Stimulated activated CD4-positive, alpha-beta T cell treated with anti-CD3 and anti-CD28 coated beads, Interleukin-1b, Interleukin-23, amount 100 ng/mL, for 24 hours (primary cell): Measurements from ENCODE around the gene UBAC1.
"Not testable (repeated sequence)": the region's sequence is repeated elsewhere in the genome, so short reads cannot be mapped to it uniquely, and the experiment has no call there.

ENCODE experiments used
- DNase-seq, 4 experiments: peaks; one replicate each; pipeline ENCODE4 v3.0.0-alpha.2; 2020; ENCODE audit warnings: low read depth in 4 of 4, low spot score in 1 of 4

UBAC1 gene

GRCh38 chr9:135978642-135979546, 17.7 kb upstream of the UBAC1 start:
- no peak for DNase-seq

DNA sequence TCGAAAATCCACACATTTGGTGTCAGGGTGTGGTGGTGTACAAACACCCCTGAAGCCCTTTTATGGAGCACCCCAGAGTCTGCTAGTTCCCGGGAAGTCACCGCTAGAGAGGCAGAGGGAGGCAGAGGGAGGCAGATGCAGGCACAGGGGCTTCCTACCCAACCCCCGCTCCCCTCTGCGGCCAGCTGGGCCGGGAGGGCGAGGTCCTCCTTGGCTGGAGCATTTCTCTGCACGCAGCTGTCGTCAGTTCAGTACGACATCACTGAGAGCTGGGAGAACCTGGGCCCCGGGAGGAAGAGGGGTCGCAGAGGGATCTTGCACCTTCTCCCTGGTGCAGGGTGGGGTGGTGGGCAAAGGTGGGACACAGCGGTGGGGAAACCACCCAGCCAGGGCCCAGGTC, 15.8 kb upstream of the UBAC1 start:
- no peak for DNase-seq

GRCh38 chr9:135976531-135976930, 15.4 kb upstream of the UBAC1 start:
- DNase-seq = no peak

- DNase-seq = no peak
These were observed 14.7 kb upstream of the UBAC1 start for GRCh38 chr9:135975834-135976233.

DNA sequence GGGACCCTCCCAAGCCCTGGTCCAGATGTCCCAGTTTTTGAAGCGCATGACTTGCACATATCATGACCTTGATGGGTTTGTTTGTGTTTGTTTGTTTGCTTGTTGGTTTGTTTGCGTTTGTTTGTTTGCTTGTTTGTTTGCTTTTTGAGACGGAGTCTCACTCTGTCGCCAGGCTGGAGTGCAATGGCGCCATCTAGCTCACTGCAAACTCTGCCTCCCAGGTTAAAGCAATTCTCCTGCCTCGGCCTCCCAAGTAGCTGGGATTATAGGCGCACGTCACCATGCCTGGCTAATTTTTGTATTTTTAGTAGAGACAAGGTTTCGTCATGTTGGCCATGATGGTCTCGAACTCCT, 13.0 kb upstream of the UBAC1 start:
- DNase-seq = no peak

DNA sequence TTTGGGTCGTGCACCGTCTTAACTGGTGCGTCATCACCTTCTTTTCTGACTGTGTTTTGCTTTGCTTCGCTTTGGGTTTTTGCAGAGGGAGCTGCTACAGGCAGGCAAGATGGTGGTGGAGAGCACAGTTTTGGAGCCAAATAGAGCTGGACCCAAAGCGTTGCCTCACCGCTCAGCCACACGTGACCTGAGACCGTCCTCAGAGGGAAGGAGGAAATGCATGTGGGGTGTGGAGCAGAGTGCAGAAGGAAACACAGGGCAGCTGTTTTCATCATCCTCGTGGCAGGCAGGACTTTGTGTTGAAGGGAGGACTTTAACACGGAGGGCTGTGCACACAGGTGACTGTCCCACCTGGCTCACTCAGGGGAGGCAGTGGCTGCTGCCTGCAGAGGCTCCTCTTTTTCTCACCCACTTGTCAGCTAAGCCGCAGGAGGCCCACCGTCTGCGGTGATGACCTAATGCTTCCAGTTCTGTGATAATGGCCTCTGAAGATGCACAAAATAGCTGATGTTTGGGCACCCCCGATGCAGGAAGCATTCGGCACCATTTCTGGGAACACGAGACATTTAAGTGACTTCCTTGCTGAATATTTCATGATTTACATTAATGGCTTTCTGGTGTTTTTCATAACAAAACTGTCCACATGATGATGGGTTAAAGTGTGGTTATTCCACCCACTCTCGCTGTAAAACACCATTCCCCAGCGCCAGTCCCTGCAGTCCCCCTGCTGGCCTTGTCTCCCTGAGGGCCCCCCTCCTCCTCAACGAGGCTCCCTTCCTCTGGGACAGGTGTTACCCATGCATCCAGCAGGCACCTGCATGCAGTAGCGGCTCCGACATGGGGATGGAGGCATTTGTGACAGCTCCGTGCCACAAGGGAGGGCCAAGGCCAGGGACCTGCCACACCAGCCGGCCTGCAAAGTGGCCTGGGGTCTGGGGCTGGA, 12.4 kb upstream of the UBAC1 start:
- no peak for DNase-seq

DNA sequence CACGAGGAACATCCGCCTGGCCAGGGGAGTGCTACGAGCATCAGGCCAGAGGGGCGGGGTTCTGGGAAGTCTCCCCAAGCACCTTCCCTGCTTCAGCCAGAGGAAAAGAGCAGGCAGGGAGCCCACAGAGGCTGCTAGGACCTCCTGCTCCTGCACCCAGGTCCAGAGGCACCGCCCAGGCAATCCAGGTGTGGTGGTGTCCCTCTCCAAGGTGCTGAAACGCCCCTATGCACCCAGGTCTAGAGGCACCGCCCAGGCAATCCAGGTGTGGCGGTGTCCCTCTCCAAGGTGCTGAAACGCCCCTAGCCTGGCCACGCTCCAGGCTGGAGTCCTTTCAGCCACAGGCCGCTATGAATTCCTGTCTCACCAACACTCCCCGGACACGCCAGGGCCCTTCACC, 10.7 kb upstream of the UBAC1 start:
- DNase-seq = no peak

GRCh38 chr9:135971111-135971766, 10.1 kb upstream of the UBAC1 start:
- no peak for DNase-seq

DNA sequence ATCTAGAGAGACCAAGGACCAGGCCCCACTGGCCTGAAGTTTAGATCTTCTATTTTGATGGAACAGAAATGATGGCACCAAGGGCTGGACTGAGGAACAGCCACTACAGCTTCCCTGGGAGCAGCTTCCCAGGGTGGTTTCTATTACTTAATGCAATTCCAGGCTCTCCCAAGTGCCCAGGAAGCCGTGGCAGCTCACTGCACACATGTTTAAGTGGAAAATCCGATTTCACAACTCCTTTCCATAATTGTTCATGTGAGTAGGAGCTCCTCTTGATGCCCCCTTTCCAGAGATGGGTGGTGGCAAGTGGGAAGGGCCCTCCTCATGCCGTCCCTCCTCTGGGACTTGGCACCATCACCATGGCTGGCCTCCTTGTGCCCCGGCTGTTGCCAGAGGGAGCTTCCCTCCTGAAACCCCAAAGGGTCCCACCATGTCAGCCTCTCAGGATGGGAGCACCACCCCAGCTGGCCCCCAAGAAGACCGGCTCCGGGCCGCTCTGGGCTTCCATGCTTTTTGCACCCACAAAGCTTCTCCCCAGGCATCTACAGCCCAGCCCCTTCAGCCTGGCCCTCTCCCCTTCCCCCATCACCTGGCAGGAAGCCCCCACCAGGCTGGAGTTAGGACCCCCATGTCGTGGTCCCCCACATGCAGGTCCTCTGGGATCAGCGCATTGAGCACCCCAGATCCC, 9.1 kb upstream of the UBAC1 start:
- DNase-seq = no peak

DNA sequence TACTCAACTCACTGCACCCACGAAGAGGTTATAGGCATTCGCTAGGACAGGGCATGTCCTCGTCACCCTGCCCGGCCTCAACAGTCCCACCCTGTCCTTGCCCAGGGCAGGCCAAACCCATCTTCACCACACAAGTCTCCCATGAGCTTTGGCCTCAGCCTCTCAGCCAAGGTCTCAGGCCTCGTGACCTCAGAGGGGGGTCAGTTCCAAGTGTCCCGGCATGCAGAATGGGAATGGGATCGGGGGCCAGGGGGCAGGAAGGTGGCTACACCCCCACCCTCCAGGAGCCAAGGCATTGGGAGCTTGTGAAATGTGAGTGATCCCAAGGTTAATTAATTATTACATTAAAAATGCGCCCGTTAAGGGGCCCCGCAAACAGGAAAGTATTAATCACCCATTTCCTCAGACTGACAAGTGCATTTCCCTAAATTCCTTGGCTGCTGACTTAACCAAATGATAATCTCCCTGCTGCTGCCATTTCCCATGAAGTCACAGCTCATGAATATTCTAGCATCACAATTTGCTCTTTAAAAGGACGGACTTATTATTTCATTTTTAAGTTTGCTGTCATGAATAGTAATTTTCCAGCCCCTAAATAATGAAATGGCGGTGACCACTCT, 8.0 kb upstream of the UBAC1 start:
- DNase-seq = no peak

DNA sequence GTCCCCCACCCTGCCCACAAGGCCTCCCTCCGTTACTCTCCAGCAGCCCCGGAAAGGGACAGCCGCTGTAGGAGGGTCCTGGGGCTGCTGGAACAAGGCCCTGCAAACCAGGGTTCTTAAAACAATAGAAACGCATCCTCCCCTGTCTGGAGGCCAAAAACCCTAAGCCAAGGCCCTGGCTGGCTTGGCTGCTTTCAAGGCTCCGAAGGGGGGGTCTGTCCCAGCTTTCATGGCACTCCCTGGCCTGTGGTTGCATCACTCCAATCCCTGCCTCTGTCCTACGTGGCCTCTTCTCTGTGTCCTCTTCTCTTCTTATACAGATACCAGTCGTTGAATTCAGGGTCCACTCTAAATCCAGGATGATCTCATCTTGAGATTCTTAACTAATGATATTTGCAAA, 7.4 kb upstream of the UBAC1 start:
- no peak for DNase-seq

DNA sequence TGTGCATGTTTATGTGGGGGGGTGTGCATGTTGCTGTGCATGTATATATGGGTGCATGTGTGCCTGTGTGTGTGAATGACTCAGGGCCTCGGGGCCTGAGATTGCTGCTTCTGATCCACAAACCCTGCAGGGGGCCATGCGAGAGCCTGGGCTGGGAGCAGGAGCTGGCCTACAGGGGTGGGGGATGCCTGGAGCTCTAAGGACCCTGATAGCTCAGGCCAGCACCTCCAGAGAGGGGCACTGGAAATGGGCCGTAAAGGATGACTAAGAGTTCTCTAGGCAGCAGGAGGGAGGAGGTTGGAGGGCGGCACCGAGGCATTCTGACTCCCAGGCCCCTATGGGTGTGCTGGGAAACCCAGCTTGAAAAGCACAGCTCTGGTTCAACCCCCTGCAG, 6.9 kb upstream of the UBAC1 start:
- DNase-seq = no peak

DNA sequence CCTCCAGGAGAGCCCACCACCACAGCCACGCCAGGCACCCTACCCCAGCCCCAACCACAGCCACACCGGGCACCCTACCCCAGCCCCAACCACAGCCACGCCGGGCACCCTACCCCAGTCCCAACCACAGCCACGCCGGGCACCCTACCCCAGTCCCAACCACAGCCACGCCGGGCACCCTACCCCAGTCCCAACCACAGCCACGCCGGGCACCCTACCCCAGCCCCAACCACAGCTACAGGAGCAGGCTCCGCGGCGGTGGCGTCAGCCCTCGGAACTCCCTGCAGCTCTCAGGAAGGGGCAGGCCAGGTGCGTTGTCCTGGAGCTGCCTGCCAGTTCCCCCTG, 5.7 kb upstream of the UBAC1 start:
- DNase-seq = not testable (repeated sequence)

- DNase-seq = no peak
These were observed 4.1 kb upstream of the UBAC1 start for GRCh38 chr9:135965124-135965756.

GRCh38 chr9:135963938-135964337, 2.8 kb upstream of the UBAC1 start:
- DNase-seq = no peak

DNA sequence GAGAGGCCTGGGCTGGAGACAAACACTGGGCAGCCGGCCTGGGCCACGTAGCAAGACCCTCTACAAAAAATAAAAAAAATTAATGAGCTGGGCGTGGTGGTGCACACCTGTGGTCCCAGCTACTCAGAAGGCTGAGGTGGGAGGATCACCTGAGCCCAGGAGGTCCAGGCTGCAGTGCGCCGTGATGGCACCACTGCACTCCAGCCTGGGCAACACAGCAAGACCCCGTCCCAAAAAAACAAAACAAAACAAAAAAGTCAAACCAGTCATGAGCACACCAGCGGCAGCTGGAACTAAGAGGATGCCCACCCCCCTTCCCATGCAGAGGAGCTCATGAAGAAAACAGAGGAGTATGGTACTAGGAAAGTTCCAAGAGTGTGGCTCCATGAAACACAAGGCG, 2.2 kb upstream of the UBAC1 start:
- no peak for DNase-seq

- DNase-seq = no peak
These were observed 1.6 kb upstream of the UBAC1 start for GRCh38 chr9:135962696-135963307.

- no peak for DNase-seq
These were observed 880 bp upstream of the UBAC1 start for GRCh38 chr9:135961811-135962695.
